Measurements from ENCODE around the gene OGFOD3. TPM values are rescaled to one million over a fixed set of nuclear protein-coding genes. Genes with fewer than 3 reads are reported as not detected.
A peak's percentile ranks its signal among the peaks of the same experiment; 100 is the strongest.
"Not testable (repeated sequence)": the region's sequence is repeated elsewhere in the genome, so short reads cannot be mapped to it uniquely, and the experiment has no call there.

Gene OGFOD3
- total RNA-seq, 1 donor from 2014 or later = 27.1 TPM

DNA sequence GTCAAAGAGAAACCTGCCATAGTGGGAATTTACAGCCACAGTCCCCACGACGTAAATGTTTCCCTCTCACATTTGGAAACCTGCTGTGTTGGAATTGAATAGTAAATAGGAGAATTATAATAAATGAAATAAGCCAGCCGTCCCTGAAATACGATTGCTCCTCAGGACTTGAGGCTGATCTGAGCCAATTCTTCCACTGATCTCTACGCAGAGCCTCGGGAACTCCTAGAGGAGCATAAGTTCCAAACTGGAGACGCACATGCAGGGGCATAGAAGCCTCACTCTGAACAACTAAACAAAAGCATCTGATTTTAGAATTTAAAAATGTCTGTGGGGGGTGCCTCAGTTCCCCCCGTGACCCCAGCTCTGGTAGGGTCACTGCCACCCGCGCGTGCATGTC is 69.5 kb downstream of the OGFOD3 start:
- intact Hi-C loops (cut with DNase I) = no loop called here
- peaks cover 9% of the 10 kb centered on the region for H3K4me1 ChIP-seq
- DNase-seq (no peak), ATAC-seq (no peak)
- H3K27ac ChIP-seq = no peak overlapping the region
- H3K9me3 ChIP-seq = no peaks in the 10 kb centered on the region
- H3K27me3 ChIP-seq (ENCODE audit: low read depth) = peaks cover 5% of the 10 kb centered on the region
- no peaks in the 10 kb centered on the region for H3K36me3 ChIP-seq
- H3K4me3 ChIP-seq = no peak overlapping the region
- TF ChIP-seq CTCF (IDR thresholded peaks at IDR 0.05) = no peak

GRCh38 chr17:82348434-82348833 is 70.0 kb downstream of the OGFOD3 start:
- Histone ChIP-seq H3K27me3 (ENCODE audit: low read depth) (peaks cover 5% of the 10 kb centered on the region), H3K4me1 (peaks cover 9% of the 10 kb centered on the region), H3K9me3 (no peaks in the 10 kb centered on the region), H3K36me3 (no peaks in the 10 kb centered on the region), H3K4me3 (no peak overlapping the region), H3K27ac (no peak overlapping the region)
- ATAC-seq = no peak
- no peak for DNase-seq
- no peak for TF ChIP-seq CTCF (IDR thresholded peaks at IDR 0.05)
- intact Hi-C loops (cut with DNase I) = no loop called here

DNA sequence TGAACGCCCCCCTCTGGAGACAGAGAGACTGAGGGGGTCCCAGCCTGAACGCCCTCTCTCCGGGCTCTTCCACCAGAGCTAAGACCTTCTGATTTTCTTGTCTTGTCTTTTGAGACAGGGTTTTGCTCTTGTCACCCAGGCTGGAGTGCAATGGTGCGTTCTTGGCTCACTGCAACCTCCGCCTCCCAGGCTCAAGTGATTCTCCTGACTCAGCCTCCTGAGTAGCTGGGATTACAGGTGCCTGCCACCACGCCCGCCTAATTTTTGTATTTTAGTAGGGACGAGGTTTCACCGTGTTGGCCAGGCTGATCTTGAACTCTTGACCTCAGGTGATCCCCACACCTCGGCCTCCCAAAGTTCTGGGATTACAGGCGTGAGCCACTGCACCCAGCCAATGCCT is 70.4 kb downstream of the OGFOD3 start:
- H3K4me3 ChIP-seq; H3K27ac ChIP-seq; H3K4me1 ChIP-seq; intact Hi-C loops (cut with DNase I); H3K36me3 ChIP-seq; H3K27me3 ChIP-seq (ENCODE audit: low read depth); ATAC-seq; H3K9me3 ChIP-seq: not testable (repeated sequence)
- peak; percentile 14 for DNase-seq

GRCh38 chr17:82346342-82347300 is 71.8 kb downstream of the OGFOD3 start:
- intact Hi-C loops (cut with DNase I) = no loop called here
- Histone ChIP-seq H3K4me1 (peaks cover 4% of the 10 kb centered on the region), H3K27me3 (ENCODE audit: low read depth) (peaks cover 4% of the 10 kb centered on the region), H3K9me3 (no peaks in the 10 kb centered on the region), H3K27ac (no peak overlapping the region), H3K4me3 (no peak overlapping the region), H3K36me3 (no peaks in the 10 kb centered on the region)
- ATAC-seq (no peak), DNase-seq (peak; percentile 45)
- no peak for TF ChIP-seq CTCF (IDR thresholded peaks at IDR 0.05)

GRCh38 chr17:82345151-82345976 is 73.0 kb downstream of the OGFOD3 start:
- ATAC-seq (no peak), DNase-seq (peak; percentile 41)
- intact Hi-C loops (cut with DNase I) = no loop called here
- TF ChIP-seq CTCF (IDR thresholded peaks at IDR 0.05) = no peak
- no peaks in the 10 kb centered on the region for H3K27me3 ChIP-seq (ENCODE audit: low read depth)
- no peak overlapping the region for H3K27ac ChIP-seq
- H3K4me1 ChIP-seq = no peaks in the 10 kb centered on the region
- no peak overlapping the region for H3K4me3 ChIP-seq
- no peaks in the 10 kb centered on the region for H3K36me3 ChIP-seq
- H3K9me3 ChIP-seq = no peaks in the 10 kb centered on the region

Measured in lower lobe of right lung (tissue), 2 donors.